LNCAP (cell line): ENCODE results near the gene EFEMP1.

ENCODE experiments used
- TF ChIP-seq, protein P1 (sequence below): fragments of 450-650 bp; IDR thresholded peaks from 2 replicates; pipeline ENCODE4 v1.5.1; 2017; ENCODE audit warnings: mild to moderate bottlenecking

The EFEMP1 gene, protein sequence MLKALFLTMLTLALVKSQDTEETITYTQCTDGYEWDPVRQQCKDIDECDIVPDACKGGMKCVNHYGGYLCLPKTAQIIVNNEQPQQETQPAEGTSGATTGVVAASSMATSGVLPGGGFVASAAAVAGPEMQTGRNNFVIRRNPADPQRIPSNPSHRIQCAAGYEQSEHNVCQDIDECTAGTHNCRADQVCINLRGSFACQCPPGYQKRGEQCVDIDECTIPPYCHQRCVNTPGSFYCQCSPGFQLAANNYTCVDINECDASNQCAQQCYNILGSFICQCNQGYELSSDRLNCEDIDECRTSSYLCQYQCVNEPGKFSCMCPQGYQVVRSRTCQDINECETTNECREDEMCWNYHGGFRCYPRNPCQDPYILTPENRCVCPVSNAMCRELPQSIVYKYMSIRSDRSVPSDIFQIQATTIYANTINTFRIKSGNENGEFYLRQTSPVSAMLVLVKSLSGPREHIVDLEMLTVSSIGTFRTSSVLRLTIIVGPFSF

DNA sequence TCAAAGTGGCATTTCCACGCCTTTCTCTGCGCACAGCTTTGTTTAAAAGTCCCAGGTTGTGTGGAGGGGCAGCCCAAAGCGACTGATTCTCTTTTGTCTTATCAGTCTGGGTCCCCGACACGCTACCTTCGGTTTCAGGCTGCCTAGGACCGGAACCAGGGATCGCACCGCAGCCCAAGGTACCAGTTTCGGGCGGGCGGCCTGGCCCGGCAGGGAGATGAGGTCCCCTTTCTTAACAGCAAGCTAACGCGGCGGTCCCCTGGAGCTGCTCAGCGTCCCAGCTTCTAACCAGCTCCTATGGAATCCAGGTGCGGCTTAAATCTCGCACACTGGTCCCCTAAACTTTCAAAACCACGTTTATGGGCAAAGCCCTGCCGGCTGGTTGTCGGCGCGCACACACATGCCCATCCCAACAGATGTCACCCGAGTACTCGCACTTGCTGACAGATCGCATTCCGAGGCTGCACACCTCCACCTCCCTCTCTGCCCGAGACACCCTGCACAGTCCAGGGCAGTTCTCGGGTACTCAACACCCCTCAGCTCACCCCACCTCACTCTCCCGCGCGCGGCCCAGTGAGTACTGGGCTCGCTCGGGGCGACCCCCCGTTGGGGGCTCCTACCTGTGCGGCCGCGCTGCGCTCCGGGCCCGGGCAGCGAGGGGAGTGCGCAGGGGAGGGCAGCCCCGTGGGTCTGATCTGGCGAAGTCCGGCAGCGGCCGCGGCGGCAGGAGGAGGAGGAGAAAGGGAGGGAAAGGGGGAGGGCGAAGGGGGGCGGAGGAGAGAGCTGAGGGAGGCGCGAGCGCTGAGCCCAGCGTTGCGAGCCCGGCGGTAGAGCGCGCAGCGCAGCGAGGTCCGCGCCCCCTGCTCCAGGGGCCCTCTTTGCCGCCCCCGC lies at the start of gene EFEMP1:
EFEMP1 (minus strand) TSS at position 692 of the 891 bp plus-strand sequence. CDS start 1,342 bp downstream, outside the sequence.
- TF ChIP-seq, protein P1, sequence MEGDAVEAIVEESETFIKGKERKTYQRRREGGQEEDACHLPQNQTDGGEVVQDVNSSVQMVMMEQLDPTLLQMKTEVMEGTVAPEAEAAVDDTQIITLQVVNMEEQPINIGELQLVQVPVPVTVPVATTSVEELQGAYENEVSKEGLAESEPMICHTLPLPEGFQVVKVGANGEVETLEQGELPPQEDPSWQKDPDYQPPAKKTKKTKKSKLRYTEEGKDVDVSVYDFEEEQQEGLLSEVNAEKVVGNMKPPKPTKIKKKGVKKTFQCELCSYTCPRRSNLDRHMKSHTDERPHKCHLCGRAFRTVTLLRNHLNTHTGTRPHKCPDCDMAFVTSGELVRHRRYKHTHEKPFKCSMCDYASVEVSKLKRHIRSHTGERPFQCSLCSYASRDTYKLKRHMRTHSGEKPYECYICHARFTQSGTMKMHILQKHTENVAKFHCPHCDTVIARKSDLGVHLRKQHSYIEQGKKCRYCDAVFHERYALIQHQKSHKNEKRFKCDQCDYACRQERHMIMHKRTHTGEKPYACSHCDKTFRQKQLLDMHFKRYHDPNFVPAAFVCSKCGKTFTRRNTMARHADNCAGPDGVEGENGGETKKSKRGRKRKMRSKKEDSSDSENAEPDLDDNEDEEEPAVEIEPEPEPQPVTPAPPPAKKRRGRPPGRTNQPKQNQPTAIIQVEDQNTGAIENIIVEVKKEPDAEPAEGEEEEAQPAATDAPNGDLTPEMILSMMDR = no peak

DNA sequence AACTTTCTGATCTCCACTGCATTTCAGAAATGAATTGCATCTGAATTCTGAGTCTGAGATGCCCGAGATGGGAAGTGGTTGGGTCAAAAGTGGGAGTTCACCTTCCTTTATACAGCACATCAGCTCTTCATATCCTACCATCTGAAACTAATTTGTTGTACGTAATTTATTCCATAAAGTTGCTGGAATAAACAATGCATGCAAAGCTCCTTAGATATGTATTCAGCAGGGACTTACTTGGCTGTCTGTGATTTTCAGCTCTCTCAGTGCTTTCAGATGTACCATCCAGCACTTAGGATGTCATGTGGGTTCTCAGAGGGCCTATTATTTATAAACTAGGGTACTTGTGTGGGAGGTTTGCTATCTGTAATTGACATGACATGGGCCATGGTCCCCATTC lies 46.9 kb upstream of the EFEMP1 start:
- TF ChIP-seq, protein P1 = no peak

DNA sequence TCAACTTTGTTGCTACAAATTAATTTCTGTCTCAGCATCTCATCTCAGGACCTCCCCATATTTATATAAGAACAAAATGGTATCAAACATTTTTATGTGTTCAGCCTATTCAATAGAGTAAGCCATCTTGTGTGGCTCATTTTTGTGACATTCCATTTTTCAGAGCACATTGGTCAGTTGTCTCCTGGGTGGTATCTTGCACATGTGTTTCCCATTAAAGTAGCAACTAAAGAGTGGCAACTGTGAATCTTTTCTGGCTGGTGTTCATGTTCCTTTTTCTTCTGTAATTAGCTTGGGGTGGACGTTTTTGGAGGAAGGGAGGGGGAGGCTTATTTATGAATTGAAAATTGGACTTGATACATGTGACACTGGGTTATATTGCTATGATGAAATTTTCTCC lies 45.4 kb upstream of the EFEMP1 start:
- TF ChIP-seq, protein P1 = no peak

DNA sequence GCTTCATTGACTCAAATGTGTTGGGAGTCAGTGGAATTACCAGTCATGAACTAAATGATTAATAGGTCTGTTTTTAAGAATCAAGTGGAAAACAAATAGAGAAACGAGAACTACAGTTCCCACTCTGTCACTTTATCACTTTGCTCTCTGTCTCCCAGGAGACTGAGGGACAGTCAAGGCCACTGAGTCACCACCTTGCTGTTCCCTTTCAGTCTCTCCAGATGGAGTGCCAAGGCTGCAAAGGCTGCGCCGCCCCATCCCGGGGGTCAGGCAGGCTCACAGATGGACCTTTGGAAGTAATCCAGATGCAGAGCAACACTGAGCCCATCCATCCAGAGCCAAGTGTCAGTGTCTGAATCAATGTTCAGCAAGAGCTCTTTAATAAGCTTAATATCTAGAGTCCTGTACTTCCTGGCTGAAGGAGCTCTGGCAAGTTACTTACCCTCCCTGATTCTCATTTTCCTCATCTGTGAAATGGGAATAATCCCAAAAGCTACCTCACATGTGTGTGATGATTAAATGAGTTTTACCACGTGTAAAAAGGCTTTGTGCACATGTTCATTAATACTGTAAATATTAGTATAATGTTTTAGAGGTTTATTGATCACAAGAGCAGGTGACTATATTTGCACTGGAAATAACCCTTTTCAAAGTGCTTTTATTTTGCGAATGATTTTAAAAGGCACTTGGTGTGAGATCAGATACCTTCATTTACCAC lies 43.0 kb upstream of the EFEMP1 start:
- TF ChIP-seq, protein P1 = no peak

DNA sequence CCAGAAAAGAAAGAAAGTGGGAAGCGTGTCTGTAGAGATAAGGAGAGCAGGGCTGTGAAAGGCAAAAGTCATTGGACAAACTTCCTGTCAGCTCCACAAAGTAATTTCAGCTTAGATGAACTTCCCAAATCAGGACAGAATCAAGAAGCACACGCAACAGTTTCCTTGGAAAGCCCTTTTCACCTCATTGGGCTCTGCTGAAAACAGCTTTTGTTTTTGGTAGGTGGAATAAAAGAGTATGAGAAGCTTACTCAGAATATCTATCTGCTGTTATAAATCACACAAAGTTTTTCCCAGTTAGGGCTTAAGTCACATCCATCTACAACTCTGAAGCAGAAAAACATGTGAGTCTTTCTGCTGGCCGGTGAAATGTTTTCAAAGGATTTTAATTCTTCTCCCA lies 42.4 kb upstream of the EFEMP1 start:
- TF ChIP-seq, protein P1 = no peak

DNA sequence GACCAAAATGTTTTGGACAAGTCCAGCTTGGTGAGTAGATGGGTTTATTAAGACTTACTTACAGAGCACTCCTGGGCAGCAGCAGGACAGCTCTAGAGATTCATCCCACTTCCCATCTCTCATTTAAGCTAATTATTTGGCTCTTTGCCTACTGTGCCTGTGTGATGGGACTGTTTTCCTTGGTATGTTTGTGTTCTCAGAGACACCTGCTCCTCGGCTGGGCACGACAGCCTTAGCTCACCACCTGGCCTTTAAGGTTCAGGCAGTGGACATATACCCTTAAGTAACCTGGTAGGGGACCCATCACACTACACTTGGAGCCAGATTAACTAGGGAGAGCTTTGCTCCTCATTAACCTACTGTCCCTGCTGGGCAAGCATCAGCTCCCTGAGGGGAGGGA lies 41.7 kb upstream of the EFEMP1 start:
- TF ChIP-seq, protein P1 = no peak

DNA sequence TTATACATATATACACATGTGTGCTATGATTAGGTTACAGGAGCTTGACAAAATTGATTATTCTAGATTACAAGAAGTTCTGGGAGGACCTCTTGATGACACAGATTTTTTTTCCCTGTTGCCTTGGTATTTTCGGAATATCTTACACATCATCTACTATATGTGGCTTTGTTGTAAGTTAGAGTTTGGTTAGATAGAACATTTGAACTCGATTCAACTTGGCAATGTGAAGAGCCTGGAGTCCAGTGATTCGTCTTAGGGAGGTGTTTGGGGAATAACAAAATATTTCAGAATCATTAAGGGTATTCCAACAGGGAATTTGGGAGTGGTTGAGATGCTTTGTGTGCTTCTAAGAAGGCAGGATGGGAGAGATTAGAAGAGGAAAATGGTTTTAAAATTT lies 39.3 kb upstream of the EFEMP1 start:
- TF ChIP-seq, protein P1 = no peak
